ENCODE results near the gene EXOSC3.

DNA sequence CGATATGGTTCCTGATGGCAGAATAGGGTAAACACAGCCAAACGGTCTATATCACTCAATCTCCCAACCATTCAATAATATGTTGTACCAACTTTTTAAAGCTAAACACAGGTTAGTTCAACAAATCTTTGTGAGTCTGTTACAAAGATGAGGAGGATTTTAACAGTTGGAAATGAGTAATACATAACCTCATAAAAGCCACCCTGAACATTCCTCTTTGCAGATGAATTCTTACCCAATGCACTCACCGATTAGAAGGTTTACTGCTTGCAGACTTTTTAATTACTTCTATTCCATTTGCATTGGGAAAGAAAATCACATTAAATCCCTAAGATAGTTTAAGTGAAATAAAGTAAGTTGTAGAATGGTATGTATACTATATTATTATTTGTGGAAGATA is 54.6 kb downstream of the EXOSC3 start:
- TF ChIP-seq EZH2 (IDR thresholded peaks at IDR 0.05; ENCODE audit: borderline replicate concordance, low read depth, low read length, severe bottlenecking) (no peak), POLR2AphosphoS5 (IDR thresholded peaks at IDR 0.05; ENCODE audit: insufficient read depth, low read depth, low read length) (no peak), CTCF (IDR thresholded peaks at IDR 0.05; ENCODE audit: extremely low read depth in 1 of 2, insufficient read depth in 1 of 2, low read depth in 1 of 2, low read length in 2 of 2) (no peak), JUN (IDR thresholded peaks at IDR 0.05; ENCODE audit: borderline replicate concordance, insufficient read depth, insufficient read length, low read depth) (no peak), POLR2A (IDR thresholded peaks at IDR 0.05; ENCODE audit: low read depth, low read length) (no peak), FOS (IDR thresholded peaks at IDR 0.05; ENCODE audit: borderline replicate concordance, insufficient read depth, low read length) (no peak), MAX (IDR thresholded peaks at IDR 0.05; ENCODE audit: insufficient read depth, insufficient read length) (no peak), GATA2 (IDR thresholded peaks at IDR 0.05; ENCODE audit: insufficient read depth, insufficient read length, low read depth, low read length) (no peak), MYC (IDR thresholded peaks at IDR 0.05; ENCODE audit: low read depth, low read length) (no peak)
